ENCODE measurements around the gene GPM6B. TPM values are rescaled to one million over a fixed set of nuclear protein-coding genes. Genes with fewer than 3 reads are reported as not detected.

GPM6B gene
- total and polyA plus RNA-seq, 4 experiments from 2014 or later: 0.39 to 1.4 TPM; not detected in 2

- DNase-seq: peak in 3 of 5 donors; percentile 15 to 38 (median 28)
- no peaks in the 10 kb centered on the region for H3K9me3 Mint-ChIP-seq
- Histone ChIP-seq H3K27ac (ENCODE audit: low read depth, low read length) (no peak overlapping the region), H3K36me3 (ENCODE audit: insufficient read depth, low read length) (peaks cover 48% of the 10 kb centered on the region), H3K27me3 (ENCODE audit: insufficient read depth, low read length) (no peaks in the 10 kb centered on the region), H3K4me3 (ENCODE audit: low read length in 2 of 2) (no peak overlapping the region), H3K9me3 (ENCODE audit: control insufficient read depth in 1 of 2, low read length in 2 of 2) (no peaks in the 10 kb centered on the region), H3K4me1 (ENCODE audit: insufficient read depth, low read length) (peaks cover 19% of the 10 kb centered on the region)
- intact Hi-C loops (cut with micrococcal nuclease): no loop called here
- ChIA-PET CTCF (ENCODE audit: partially characterized antibody) (interaction anchor here (0.6 to 1.6 kb wide), 7 partner anchors 9 to 1389 kb away, joined by 3 to 4 read pairs (median 3); partner anchors contain the start of gene GEMIN8), POLR2A (ENCODE audit: partially characterized antibody) (interaction anchor here (1.9 kb wide), 1 partner anchor 21 kb away, joined by 8 read pairs; the partner anchor contains the start of genes OFD1 and TRAPPC2)
- H3K27me3 Mint-ChIP-seq: no peaks in the 10 kb centered on the region
- peak overlapping the region in 1 of 8 donors; percentile 31 for H3K4me3 Mint-ChIP-seq
- peaks cover 9 to 25% (median 22%) of the 10 kb centered on the region in 4 donors for H3K4me1 Mint-ChIP-seq
- H3K36me3 Mint-ChIP-seq: peaks cover 52 to 58% of the 10 kb centered on the region in 2 donors
- peak overlapping the region in 6 of 7 donors; percentile 24 to 78 (median 52) for H3K27ac Mint-ChIP-seq
Observed at GRCh38 chrX:13755254-13755653, 61.6 kb downstream of the GPM6B start.

- H3K27me3 Mint-ChIP-seq: no peaks in the 10 kb centered on the region
- ChIA-PET POLR2A (ENCODE audit: partially characterized antibody) (interaction anchor here (1.9 kb wide), 1 partner anchor 20 kb away, joined by 8 read pairs; the partner anchor contains the start of genes OFD1 and TRAPPC2), CTCF (ENCODE audit: partially characterized antibody) (interaction anchor here (0.6 to 1.6 kb wide), 6 partner anchors 97 to 1389 kb away, joined by 3 to 4 read pairs (median 4); partner anchors contain the start of gene GEMIN8)
- no peaks in the 10 kb centered on the region for H3K9me3 Mint-ChIP-seq
- Histone ChIP-seq H3K4me1 (ENCODE audit: insufficient read depth, low read length) (peaks cover 21% of the 10 kb centered on the region), H3K27me3 (ENCODE audit: insufficient read depth, low read length) (no peaks in the 10 kb centered on the region), H3K9me3 (ENCODE audit: control insufficient read depth in 1 of 2, low read length in 2 of 2) (no peaks in the 10 kb centered on the region), H3K36me3 (ENCODE audit: insufficient read depth, low read length) (peaks cover 46% of the 10 kb centered on the region), H3K27ac (ENCODE audit: low read depth, low read length) (no peak overlapping the region), H3K4me3 (ENCODE audit: low read length in 2 of 2) (no peak overlapping the region)
- no peak for DNase-seq
- no peak overlapping the region for H3K4me3 Mint-ChIP-seq
- peak overlapping the region in 2 of 7 donors; percentile 24 to 78 for H3K27ac Mint-ChIP-seq
- intact Hi-C loops (cut with micrococcal nuclease): loop anchor here (5.0 kb wide), 1 partner anchor 247 kb away; no protein-coding TSS in a partner anchor
- peaks cover 52 to 58% of the 10 kb centered on the region in 2 donors for H3K36me3 Mint-ChIP-seq
- H3K4me1 Mint-ChIP-seq: peaks cover 12 to 29% (median 23%) of the 10 kb centered on the region in 4 donors
Observed at GRCh38 chrX:13754765-13755164, 62.1 kb downstream of the GPM6B start.

GRCh38 chrX:13752646-13753045 lies 64.2 kb downstream of the GPM6B start:
- H3K27ac Mint-ChIP-seq: peak overlapping the region in 2 of 7 donors; percentile 6 to 60

GRCh38 chrX:13752141-13752540 lies 64.8 kb downstream of the GPM6B start:
- Mint-ChIP-seq H3K4me1 (peaks cover 13 to 32% (median 24%) of the 10 kb centered on the region in 4 donors), H3K27me3 (no peaks in the 10 kb centered on the region), H3K4me3 (no peak overlapping the region), H3K36me3 (peaks cover 48 to 62% of the 10 kb centered on the region in 2 donors), H3K27ac (peak overlapping the region in 3 of 7 donors; percentile 29 to 75 (median 32)), H3K9me3 (no peaks in the 10 kb centered on the region)
- intact Hi-C loops (cut with micrococcal nuclease): loop anchor here (5.0 kb wide), 1 partner anchor 245 kb away; no protein-coding TSS in a partner anchor
- Histone ChIP-seq H3K27ac (ENCODE audit: low read depth, low read length) (no peak overlapping the region), H3K4me1 (ENCODE audit: insufficient read depth, low read length) (peaks cover 24% of the 10 kb centered on the region), H3K36me3 (ENCODE audit: insufficient read depth, low read length) (peaks cover 43% of the 10 kb centered on the region), H3K27me3 (ENCODE audit: insufficient read depth, low read length) (no peaks in the 10 kb centered on the region), H3K4me3 (ENCODE audit: low read length in 2 of 2) (no peak overlapping the region), H3K9me3 (ENCODE audit: control insufficient read depth in 1 of 2, low read length in 2 of 2) (no peaks in the 10 kb centered on the region)
- no peak for DNase-seq
- POLR2A ChIA-PET (ENCODE audit: partially characterized antibody): interaction anchor here (1.3 to 1.4 kb wide), 2 partner anchors 63 to 99 kb away, joined by 3 to 5 read pairs; partner anchors contain the start of genes RAB9A and TCEANC
- CTCF ChIA-PET (ENCODE audit: partially characterized antibody): interaction anchor here (0.6 to 1.5 kb wide), 2 partner anchors 93 to 109 kb away, joined by 3 read pairs; no protein-coding TSS in a partner anchor

More at GRCh38 chrX:13752646-13753045, 64.2 kb downstream of the GPM6B start:
- H3K36me3 ChIP-seq (ENCODE audit: insufficient read depth, low read length): peaks cover 42% of the 10 kb centered on the region
- no peaks in the 10 kb centered on the region for H3K27me3 ChIP-seq (ENCODE audit: insufficient read depth, low read length)
- Mint-ChIP-seq H3K4me1 (peaks cover 12 to 29% (median 22%) of the 10 kb centered on the region in 4 donors), H3K4me3 (no peak overlapping the region), H3K9me3 (no peaks in the 10 kb centered on the region), H3K36me3 (peaks cover 44 to 57% of the 10 kb centered on the region in 2 donors), H3K27me3 (no peaks in the 10 kb centered on the region)
- intact Hi-C loops (cut with micrococcal nuclease): loop anchor here (5.0 kb wide), 1 partner anchor 245 kb away; no protein-coding TSS in a partner anchor
- no peaks in the 10 kb centered on the region for H3K9me3 ChIP-seq (ENCODE audit: control insufficient read depth in 1 of 2, low read length in 2 of 2)
- no peak overlapping the region for H3K4me3 ChIP-seq (ENCODE audit: low read length in 2 of 2)
- CTCF ChIA-PET (ENCODE audit: partially characterized antibody): interaction anchor here (1.4 to 1.5 kb wide), 2 partner anchors 94 to 279 kb away, joined by 3 to 5 read pairs; no protein-coding TSS in a partner anchor
- peaks cover 21% of the 10 kb centered on the region for H3K4me1 ChIP-seq (ENCODE audit: insufficient read depth, low read length)
- no peak overlapping the region for H3K27ac ChIP-seq (ENCODE audit: low read depth, low read length)
- POLR2A ChIA-PET (ENCODE audit: partially characterized antibody): interaction anchor here (1.0 to 1.4 kb wide), 3 partner anchors 18 to 277 kb away, joined by 3 to 5 read pairs (median 4); partner anchors contain the start of genes GEMIN8, OFD1, TCEANC and TRAPPC2
- DNase-seq: no peak

- H3K4me1 ChIP-seq (ENCODE audit: insufficient read depth, low read length): peaks cover 24% of the 10 kb centered on the region
- Mint-ChIP-seq H3K9me3 (no peaks in the 10 kb centered on the region), H3K4me1 (peaks cover 16 to 32% (median 25%) of the 10 kb centered on the region in 4 donors), H3K27me3 (no peaks in the 10 kb centered on the region), H3K36me3 (peaks cover 53 to 66% of the 10 kb centered on the region in 2 donors), H3K27ac (peak overlapping the region in 5 of 7 donors; percentile 43 to 85 (median 48)), H3K4me3 (peak overlapping the region in 2 of 8 donors; percentile 13 to 43)
- no peak overlapping the region for H3K27ac ChIP-seq (ENCODE audit: low read depth, low read length)
- no peak overlapping the region for H3K4me3 ChIP-seq (ENCODE audit: low read length in 2 of 2)
- H3K9me3 ChIP-seq (ENCODE audit: control insufficient read depth in 1 of 2, low read length in 2 of 2): no peaks in the 10 kb centered on the region
- no peaks in the 10 kb centered on the region for H3K27me3 ChIP-seq (ENCODE audit: insufficient read depth, low read length)
- peaks cover 36% of the 10 kb centered on the region for H3K36me3 ChIP-seq (ENCODE audit: insufficient read depth, low read length)
- intact Hi-C loops (cut with micrococcal nuclease): loop anchor here (1.0 to 5.0 kb wide), 2 partner anchors 244 to 281 kb away; no protein-coding TSS in a partner anchor
- ChIA-PET POLR2A (ENCODE audit: partially characterized antibody) (interaction anchor here (1.5 to 1.6 kb wide), 2 partner anchors 88 to 281 kb away, joined by 3 to 5 read pairs; no protein-coding TSS in a partner anchor), CTCF (ENCODE audit: partially characterized antibody) (interaction anchor here (1.2 to 3.8 kb wide), 8 partner anchors 11 to 281 kb away, joined by 3 to 18 read pairs (median 5); partner anchors contain the start of genes OFD1 and TRAPPC2)
- DNase-seq: no peak
Observed at GRCh38 chrX:13750812-13751211, 66.1 kb downstream of the GPM6B start.

GRCh38 chrX:13750204-13750603 lies 66.7 kb downstream of the GPM6B start:
- peak overlapping the region; percentile 29 to 85 (median 65) for H3K27ac Mint-ChIP-seq
- no peak overlapping the region for H3K27ac ChIP-seq (ENCODE audit: low read depth, low read length)
- ChIA-PET POLR2A (ENCODE audit: partially characterized antibody) (interaction anchor here (0.6 to 1.6 kb wide), 4 partner anchors 16 to 282 kb away, joined by 3 to 5 read pairs (median 3); partner anchors contain the start of genes GEMIN8, OFD1 and TRAPPC2), CTCF (ENCODE audit: partially characterized antibody) (interaction anchor here (1.0 to 3.8 kb wide), 11 partner anchors 9 to 282 kb away, joined by 3 to 18 read pairs (median 6); partner anchors contain the start of genes OFD1 and TRAPPC2)
- no peaks in the 10 kb centered on the region for H3K27me3 ChIP-seq (ENCODE audit: insufficient read depth, low read length)
- H3K9me3 Mint-ChIP-seq: no peaks in the 10 kb centered on the region
- no peak overlapping the region for H3K4me3 ChIP-seq (ENCODE audit: low read length in 2 of 2)
- peaks cover 20% of the 10 kb centered on the region for H3K4me1 ChIP-seq (ENCODE audit: insufficient read depth, low read length)
- no peak overlapping the region for H3K4me3 Mint-ChIP-seq
- H3K36me3 ChIP-seq (ENCODE audit: insufficient read depth, low read length): peaks cover 41% of the 10 kb centered on the region
- peaks cover 16 to 28% (median 21%) of the 10 kb centered on the region in 4 donors for H3K4me1 Mint-ChIP-seq
- H3K36me3 Mint-ChIP-seq: peaks cover 54 to 64% of the 10 kb centered on the region in 2 donors
- no peaks in the 10 kb centered on the region for H3K27me3 Mint-ChIP-seq
- intact Hi-C loops (cut with micrococcal nuclease): loop anchor here (1.0 to 5.0 kb wide), 2 partner anchors 243 to 282 kb away; no protein-coding TSS in a partner anchor
- DNase-seq: peak; percentile 37 to 53 (median 48)
- H3K9me3 ChIP-seq (ENCODE audit: control insufficient read depth in 1 of 2, low read length in 2 of 2): no peaks in the 10 kb centered on the region

Data from CD4-positive, alpha-beta memory T cell (primary cell).